ENCODE results near the gene WLS.
A peak's percentile ranks its signal among the peaks of the same experiment; 100 is the strongest.
"Not testable (repeated sequence)": the region's sequence is repeated elsewhere in the genome, so short reads cannot be mapped to it uniquely, and the experiment has no call there.

WLS gene

DNA sequence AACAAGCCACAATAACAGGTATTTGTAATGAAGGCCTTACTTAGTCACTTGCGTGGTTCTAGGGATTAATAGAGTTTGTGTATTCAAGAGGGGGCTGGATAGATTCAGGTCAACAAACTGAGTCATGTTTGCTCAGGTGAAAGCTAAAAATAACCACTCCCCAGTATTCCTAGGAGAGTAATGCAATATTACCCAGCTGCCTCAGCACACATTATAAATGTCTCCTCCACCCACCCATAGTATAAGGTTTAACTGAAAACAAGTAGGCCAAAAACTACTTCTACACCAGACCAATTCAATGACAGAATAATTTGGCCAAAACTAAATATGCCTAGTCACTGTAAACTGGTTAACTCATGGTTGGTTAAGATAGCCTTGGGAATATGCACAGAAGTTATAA is 34.4 kb downstream of the WLS start:
- no peak for FAIRE-seq

GRCh38 chr1:68197461-68197860 is 34.9 kb downstream of the WLS start:
- no peak for FAIRE-seq

DNA sequence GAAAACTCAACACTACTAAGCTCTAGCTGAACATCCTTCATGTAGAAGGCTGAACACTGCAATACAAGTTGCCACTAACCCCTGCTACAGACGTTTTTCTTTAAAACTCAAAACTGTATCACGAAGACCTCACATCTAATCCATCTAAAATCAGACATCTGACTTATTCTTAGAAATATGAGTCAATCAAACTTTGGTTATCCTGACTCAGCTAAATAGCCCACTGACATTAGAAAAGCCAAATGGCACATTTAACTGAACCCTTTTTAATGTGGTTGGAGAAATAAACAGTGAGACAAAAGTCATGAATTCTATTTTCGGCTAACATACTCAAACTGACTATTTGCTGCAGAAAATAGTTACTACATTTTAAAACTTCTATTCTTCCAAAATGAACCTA is 35.6 kb downstream of the WLS start:
- no peak for FAIRE-seq

DNA sequence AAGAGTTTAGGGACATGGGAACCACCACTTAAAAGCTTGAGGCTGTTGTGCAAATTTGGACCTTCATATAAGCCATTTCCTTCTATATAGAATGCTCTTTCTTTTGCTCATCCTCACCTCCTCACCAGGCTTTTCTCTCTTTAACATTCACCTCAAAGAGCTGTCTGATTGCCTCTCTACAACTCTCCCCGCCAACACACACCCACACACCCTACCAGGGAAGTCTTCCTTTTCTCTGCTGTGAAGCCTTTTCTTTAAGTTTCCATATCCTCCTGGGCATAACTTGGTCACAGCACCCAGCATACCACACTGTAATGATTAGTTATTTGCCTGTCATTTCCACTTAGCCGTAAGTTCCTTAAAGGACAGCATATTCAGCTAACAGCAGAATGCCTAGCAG is 40.6 kb downstream of the WLS start:
- FAIRE-seq = no peak

- no peak for FAIRE-seq
Measured at GRCh38 chr1:68188644-68189340, 43.5 kb downstream of the WLS start.

GRCh38 chr1:68188060-68188538 is 44.2 kb downstream of the WLS start:
- FAIRE-seq = no peak

DNA sequence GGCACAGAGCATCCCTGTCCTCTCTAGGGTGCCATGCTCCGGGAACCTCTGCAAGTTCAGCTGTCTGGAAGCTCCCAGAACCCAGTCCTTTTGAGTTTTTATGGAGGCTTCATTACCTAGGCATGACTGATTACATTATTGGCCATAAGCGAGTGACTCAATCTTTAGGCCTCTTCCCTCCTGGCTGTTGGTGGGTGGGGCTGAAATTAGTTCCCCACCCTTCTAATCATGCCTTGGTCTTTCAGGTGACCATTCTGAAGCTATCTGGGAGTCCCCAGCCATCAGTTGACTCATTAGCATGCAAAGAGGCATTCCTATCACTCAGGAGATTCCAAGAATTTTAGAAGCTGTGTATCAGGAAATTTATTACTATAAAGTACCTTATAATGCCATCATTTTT is 46.6 kb downstream of the WLS start:
- no peak for FAIRE-seq

GRCh38 chr1:68183895-68184294 is 48.4 kb downstream of the WLS start:
- FAIRE-seq = no peak

DNA sequence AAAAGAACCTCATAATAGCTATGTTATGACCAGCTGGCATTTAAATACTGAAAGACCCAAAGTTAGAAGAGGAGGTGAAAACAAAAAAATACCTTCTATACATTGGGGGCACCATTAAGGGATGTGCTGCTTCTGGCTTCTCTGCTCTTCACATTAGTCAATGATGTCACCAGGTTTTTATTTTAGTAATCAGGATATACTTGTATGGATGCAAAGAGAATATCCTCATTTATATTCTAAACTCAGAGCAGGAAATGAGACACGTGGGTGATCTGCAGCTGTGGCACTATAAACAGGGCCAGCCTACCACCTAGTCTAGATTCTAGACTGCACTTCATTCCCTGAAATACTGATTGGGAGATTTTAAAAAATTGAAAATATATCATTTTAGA is 51.2 kb downstream of the WLS start:
- FAIRE-seq = no peak

- peak; percentile 25 for FAIRE-seq
Measured at GRCh38 chr1:68180441-68181164, 51.7 kb downstream of the WLS start.

GRCh38 chr1:68178821-68179490 is 53.4 kb downstream of the WLS start:
- no peak for FAIRE-seq

DNA sequence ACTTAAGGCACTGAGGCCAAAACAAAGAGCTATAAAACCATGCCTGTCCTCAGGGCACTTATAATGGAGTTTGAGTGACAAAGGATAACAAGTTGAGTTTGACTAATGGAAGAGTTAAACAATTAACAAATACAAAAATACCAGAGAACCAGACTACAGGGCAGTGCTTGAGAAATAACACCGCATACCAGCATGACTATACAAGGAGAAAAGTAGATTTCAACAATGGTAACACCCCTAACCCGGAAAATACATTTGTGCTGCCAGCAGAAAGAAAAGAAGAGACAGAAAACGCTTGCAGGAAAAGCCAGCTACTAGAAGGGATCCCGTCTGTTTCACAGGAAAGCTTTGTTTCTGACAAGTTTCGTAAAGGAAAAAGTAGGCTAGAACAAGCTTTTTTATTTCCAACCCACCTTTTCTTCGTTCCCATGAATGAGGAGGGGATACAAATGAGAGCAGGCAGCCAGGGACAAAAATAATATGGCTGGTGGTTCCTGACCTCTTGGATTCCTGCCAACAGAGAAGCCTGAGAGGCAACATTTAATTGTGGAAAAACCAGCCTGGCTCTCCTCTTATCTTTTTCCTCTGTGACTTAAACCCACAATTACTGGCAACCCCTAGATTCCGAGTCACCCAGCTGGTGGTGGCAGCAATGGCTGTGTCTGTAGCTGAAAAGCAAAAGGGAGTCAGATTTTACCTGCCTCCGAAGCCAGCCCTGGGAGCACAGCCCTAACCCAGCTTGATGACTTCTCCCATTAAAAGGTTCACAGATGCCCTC is 56.5 kb downstream of the WLS start:
- FAIRE-seq = no peak

DNA sequence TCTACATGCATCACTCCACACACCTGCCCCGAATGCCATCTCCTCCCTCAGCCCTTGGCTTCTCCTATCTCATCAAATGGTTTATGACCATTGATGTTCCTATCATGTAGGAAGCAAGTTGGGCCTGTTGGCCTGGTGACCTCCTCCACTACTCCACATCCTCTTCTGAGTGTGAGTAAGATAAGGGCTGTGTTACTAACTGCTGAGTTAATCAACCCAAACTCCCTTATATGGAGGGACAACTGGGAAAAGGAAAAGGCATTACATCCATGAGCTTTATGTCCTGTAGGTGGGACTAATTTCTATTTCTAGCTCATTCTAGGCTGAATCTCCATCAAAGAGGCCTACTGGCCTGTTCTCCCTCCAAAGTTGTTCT is 57.6 kb downstream of the WLS start:
- no peak for FAIRE-seq

DNA sequence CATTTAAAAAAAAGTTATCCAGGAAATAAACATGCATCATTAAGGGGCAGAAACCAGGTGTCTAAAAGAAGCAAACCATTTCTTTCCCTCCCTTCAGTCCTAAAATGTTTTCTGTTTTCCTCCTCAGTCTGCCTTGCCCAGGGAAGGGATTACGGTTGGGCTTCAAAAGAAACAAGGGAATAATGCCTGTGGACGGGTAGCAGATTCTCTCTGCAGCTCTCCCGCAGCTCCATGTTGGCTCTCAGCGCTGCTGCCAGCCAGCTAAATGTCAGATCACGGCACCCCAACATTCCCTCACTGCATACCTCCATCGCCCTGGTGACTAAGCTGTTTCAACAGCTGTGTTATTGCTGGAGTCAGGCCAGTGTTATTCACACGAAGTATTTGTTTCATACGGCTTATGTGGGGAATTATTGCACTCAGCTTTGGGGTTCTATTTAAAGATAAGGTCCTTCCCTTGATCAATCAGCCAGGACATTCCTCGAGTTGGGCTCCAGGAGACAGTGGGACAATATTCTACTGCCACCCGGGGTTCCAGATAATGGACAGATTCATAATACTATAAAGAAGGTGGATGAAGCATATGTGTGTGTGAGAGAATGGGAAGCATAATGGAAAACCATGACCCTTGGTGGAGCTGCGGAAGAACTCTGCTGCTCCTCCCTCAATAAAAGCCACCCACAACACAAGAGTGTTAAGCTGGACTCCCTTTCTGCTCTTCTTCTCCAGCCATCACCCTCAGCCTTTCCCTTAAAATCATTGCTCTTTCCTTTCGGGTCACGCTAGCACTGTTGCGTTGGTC is 58.2 kb downstream of the WLS start:
- no peak for FAIRE-seq

- no peak for FAIRE-seq
Measured at GRCh38 chr1:68173283-68173935, 58.9 kb downstream of the WLS start.

DNA sequence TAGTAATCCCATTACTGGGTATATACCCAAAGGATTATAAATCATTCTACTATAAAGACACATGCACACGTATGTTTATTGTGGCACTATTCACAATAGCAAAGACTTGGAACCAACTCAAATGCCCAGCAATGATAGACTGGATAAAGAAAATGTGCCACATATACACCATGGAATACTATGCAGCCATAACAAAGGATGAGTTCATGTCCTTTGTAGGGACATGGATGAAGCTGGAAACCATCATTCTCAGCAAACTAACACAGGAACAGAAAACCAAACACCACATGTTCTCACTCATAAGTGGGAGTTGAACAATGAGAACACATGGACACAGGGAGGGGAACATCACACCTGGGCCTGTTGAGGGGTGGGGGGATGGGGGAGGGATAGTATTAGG is 60.5 kb downstream of the WLS start:
- not testable (repeated sequence) for FAIRE-seq

DNA sequence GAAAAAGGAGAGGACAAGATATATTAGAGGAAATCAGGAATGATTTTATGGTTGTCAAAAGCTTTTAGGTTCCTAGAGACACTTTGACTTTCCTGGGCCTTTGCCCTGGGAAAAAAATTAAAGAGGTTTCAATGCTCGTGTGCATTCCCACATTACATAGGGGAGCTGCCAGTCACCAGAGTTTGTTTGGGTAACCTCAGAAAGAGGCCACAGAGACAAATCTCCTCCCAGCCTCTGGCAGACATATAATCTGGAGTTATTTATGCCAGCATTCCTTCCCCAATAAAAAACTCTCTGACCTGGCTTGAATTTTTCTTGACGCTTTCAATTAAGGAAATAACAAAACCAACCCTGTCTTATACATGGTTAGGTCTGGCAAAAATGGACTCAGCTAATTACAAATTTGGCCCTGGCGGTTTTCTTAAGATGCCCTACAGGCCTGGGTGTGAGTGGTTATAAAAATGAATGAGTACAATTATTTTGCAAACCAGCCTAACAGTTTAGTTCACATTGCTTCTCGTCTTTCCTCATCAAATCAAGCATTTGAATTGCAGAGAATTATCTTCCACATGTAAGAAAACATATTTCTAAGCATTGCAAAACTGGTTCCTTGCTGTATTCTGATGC is 63.7 kb downstream of the WLS start:
- no peak for FAIRE-seq

DNA sequence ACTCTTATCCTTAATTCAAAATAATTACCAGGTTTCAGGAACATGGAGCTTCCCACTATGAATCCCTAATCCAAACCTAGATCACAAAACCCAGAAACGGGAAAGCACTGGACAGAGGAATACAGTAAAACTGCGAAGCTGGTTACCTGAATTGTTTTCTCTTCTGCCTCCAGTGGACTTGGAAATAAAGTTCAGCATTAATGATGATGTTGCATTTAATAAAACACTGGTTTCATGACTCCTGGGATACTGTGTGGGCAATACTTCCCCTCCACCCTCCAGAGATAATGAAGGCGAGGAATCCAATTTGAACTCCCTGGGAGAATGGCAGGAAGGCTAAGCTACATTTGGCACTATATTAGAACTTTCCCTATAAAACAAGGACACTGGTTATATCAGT is 65.1 kb downstream of the WLS start:
- no peak for FAIRE-seq

DNA sequence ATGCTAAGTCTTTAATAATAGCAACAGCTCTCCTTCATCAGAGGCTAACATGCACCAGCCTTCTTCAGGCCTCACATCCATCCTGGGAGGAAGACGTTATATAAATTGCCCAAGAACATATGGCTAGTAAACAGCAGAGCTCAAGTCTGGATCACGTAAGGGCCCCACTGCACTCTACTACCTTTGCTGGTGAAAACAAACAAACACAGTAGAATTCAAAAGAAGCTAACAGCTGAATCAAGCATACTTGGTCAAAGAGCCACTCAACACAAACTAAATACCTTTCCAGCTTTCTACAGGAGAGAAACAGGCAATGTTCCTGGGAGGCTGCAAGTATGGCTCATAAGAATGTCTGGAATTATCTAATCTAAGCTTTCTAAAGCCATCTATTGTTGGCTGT is 66.0 kb downstream of the WLS start:
- FAIRE-seq = no peak

- FAIRE-seq = no peak
Measured at GRCh38 chr1:68165665-68166064, 66.7 kb downstream of the WLS start.

DNA sequence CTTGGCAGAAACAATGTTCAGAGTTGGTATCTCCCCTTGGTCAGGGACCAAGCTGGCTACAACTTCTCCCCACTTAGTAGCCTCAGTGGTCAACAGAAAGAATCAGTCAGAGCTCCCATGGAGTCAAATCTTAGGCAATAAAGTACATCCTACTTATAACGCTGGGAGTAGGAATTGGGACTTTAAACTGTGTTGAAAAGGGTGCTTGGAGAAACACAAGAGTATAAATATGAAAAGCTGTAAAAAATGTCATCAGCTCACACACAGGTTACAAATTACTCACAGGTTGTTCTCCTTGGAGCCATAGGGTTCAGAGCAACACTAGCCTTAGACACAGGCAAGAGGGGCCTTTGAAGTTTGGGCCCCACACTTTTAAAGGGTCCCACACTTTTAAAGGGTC is 67.4 kb downstream of the WLS start:
- FAIRE-seq = no peak

Measured in G401.6 (cell line).